C4-2B (cell line): ENCODE results near the gene CACNA1H.

ENCODE experiments used
- ZFX ChIP-seq: fragments of 450-650 bp; IDR thresholded peaks from 2 replicates; pipeline ENCODE4 v1.6.1; 2017
- TF ChIP-seq, protein P1 (sequence below): fragments of 450-650 bp; conservative IDR thresholded peaks from 2 replicates; pipeline ENCODE4 v1.5.1; 2017; ENCODE audit warnings: mild to moderate bottlenecking

DNA sequence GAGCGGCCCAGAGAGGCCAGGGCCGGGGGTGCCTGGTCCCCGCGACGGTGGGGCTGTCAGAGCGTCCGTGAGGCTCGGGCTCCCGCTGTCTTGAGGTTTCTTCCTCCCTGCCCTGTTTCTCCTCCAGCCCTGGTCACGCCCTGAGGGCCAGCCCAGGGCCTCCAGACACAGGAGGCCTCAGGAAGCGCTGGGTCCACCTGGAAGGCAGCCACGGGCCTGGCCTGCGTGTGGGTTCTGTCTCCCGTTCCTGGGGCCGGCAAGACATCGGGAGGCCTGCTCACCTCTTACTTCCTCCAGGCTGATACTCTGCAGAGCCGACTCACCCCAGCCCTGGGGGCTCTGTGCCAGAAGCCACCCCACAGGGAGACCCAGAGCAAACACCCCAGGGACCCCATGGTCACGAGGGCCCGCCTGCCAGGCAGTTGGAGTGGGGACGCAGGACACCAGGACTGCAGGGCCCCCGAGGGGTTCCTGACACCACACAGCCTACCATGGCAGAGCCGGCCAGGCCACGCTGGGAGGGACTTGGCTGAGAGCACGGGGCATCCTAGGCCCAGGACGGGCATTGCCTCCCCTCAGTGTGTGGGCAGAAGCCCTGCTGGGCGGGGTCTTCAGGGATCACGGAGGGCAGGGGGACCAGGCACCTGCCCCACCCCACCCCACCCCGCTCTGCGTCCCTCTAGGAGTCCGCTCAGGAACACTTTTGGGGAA is 18.9 kb upstream of the CACNA1H start:
- TF ChIP-seq, protein P1, sequence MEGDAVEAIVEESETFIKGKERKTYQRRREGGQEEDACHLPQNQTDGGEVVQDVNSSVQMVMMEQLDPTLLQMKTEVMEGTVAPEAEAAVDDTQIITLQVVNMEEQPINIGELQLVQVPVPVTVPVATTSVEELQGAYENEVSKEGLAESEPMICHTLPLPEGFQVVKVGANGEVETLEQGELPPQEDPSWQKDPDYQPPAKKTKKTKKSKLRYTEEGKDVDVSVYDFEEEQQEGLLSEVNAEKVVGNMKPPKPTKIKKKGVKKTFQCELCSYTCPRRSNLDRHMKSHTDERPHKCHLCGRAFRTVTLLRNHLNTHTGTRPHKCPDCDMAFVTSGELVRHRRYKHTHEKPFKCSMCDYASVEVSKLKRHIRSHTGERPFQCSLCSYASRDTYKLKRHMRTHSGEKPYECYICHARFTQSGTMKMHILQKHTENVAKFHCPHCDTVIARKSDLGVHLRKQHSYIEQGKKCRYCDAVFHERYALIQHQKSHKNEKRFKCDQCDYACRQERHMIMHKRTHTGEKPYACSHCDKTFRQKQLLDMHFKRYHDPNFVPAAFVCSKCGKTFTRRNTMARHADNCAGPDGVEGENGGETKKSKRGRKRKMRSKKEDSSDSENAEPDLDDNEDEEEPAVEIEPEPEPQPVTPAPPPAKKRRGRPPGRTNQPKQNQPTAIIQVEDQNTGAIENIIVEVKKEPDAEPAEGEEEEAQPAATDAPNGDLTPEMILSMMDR: no peak
- TF ChIP-seq ZFX: no peak
